Ishikawa (cell line): ENCODE results near the gene AP4B1.

Experiments
- CEBPB ChIP-seq: IDR thresholded peaks from 2 replicates; pipeline ENCODE4 v1.6.1; 2012
- CREB1 ChIP-seq: IDR thresholded peaks from 2 replicates; pipeline ENCODE4 v1.6.1; 2012; ENCODE audit warnings: low read depth
- EGR1 ChIP-seq: IDR thresholded peaks from 2 replicates; pipeline ENCODE4 v1.6.1; 2012
- EP300 ChIP-seq: IDR thresholded peaks from 2 replicates; pipeline ENCODE4 v1.6.1; 2012; ENCODE audit warnings: borderline replicate concordance
- FOXM1 ChIP-seq: IDR thresholded peaks from 2 replicates; pipeline ENCODE4 v1.6.1; 2012; ENCODE audit warnings: low read depth, borderline replicate concordance
- MAX ChIP-seq: IDR thresholded peaks from 2 replicates; pipeline ENCODE4 v1.6.1; 2012
- NFIC ChIP-seq: IDR thresholded peaks from 2 replicates; pipeline ENCODE4 v1.6.1; 2012
- RAD21 ChIP-seq: IDR thresholded peaks from 2 replicates; pipeline ENCODE4 v1.6.1; 2012; ENCODE audit warnings: low read depth
- REST ChIP-seq: IDR thresholded peaks from 2 replicates; pipeline ENCODE4 v1.6.1; 2012; ENCODE audit warnings: low read depth, mild to moderate bottlenecking
- TAF1 ChIP-seq: IDR thresholded peaks from 2 replicates; pipeline ENCODE4 v1.6.1; 2012; ENCODE audit warnings: low read depth, mild to moderate bottlenecking
- TCF12 ChIP-seq: IDR thresholded peaks from 2 replicates; pipeline ENCODE4 v1.6.1; 2012; ENCODE audit warnings: low read depth
- TEAD4 ChIP-seq: IDR thresholded peaks from 2 replicates; pipeline ENCODE4 v1.6.1; 2012
- USF1 ChIP-seq: IDR thresholded peaks from 2 replicates; pipeline ENCODE4 v1.6.1; 2012
- YY1 ChIP-seq: IDR thresholded peaks from 2 replicates; pipeline ENCODE4 v1.6.1; 2012; ENCODE audit warnings: low read depth
- ZBTB7A ChIP-seq: IDR thresholded peaks from 2 replicates; pipeline ENCODE4 v1.6.1; 2012; ENCODE audit warnings: low read depth

AP4B1 gene

GRCh38 chr1:113893267-113893666 lies 11.3 kb downstream of the AP4B1 start:
- TF ChIP-seq REST (no peak), TAF1 (no peak), TCF12 (no peak), EGR1 (no peak), YY1 (no peak), RAD21 (no peak), ZBTB7A (no peak), FOXM1 (no peak), CEBPB (no peak), USF1 (no peak), CREB1 (no peak), NFIC (no peak), MAX (no peak), EP300 (no peak), TEAD4 (no peak)

- TF ChIP-seq RAD21 = no peak
- no peak for TF ChIP-seq MAX
- TF ChIP-seq FOXM1 = no peak
- TF ChIP-seq USF1 = no peak
- no peak for TF ChIP-seq TEAD4
- no peak for TF ChIP-seq YY1
- no peak for TF ChIP-seq EP300
Measured at GRCh38 chr1:113891631-113892220, 12.9 kb downstream of the AP4B1 start.

- TF ChIP-seq ZBTB7A = no peak
- no peak for TF ChIP-seq NFIC
- TF ChIP-seq MAX = no peak
- no peak for TF ChIP-seq EGR1
- TF ChIP-seq TCF12 = no peak
- no peak for TF ChIP-seq CREB1
- no peak for TF ChIP-seq TEAD4
- TF ChIP-seq YY1 = no peak
- no peak for TF ChIP-seq TAF1
- TF ChIP-seq CEBPB = no peak
- no peak for TF ChIP-seq RAD21
- no peak for TF ChIP-seq USF1
- TF ChIP-seq REST = no peak
- TF ChIP-seq EP300 = no peak
Measured at GRCh38 chr1:113890816-113891215, 13.8 kb downstream of the AP4B1 start.

GRCh38 chr1:113887402-113888175 lies 17.0 kb downstream of the AP4B1 start, which contains the start of gene BCL2L15:
Gene BCL2L15, minus strand, starts transcription at chr1:113887581. Its CDS starts 206 bp downstream, at chr1:113887375.
- TF ChIP-seq USF1 (no peak), TEAD4 (peak; percentile 52; the same call in 1 of the 2 replicates), EP300 (peak; percentile 67; the same call in 1 of the 2 replicates), MAX (peak; percentile 11; the same call in 1 of the 2 replicates), NFIC (peak; percentile 44; the same call in 1 of the 2 replicates), FOXM1 (peak; percentile 34; the same call in 1 of the 2 replicates)
